ENCODE data around the gene COG8.
"Not testable (repeated sequence)": the region's sequence is repeated elsewhere in the genome, so short reads cannot be mapped to it uniquely, and the experiment has no call there.

COG8 gene

GRCh38 chr16:69318177-69318910 is 21.0 kb downstream of the COG8 start:
- no peak for DNase-seq

- no peak for DNase-seq
Measured at GRCh38 chr16:69316595-69317034, 22.7 kb downstream of the COG8 start.

GRCh38 chr16:69315486-69316311 is 23.7 kb downstream of the COG8 start:
- no peak for DNase-seq

GRCh38 chr16:69314534-69314933 is 24.8 kb downstream of the COG8 start:
- no peak for DNase-seq

- DNase-seq = no peak
Measured at GRCh38 chr16:69313469-69313868, 25.9 kb downstream of the COG8 start.

GRCh38 chr16:69311533-69312387 is 27.6 kb downstream of the COG8 start:
- DNase-seq = peak; percentile 52

GRCh38 chr16:69310653-69311532 is 28.5 kb downstream of the COG8 start, which contains the start of gene VPS4A:
TSS of gene VPS4A (plus strand) at chr16:69311350. CDS start at chr16:69311512, 162 bp downstream.
- DNase-seq = peak; percentile 97

- DNase-seq = no peak
Measured at GRCh38 chr16:69309316-69309715, 30.0 kb downstream of the COG8 start.

GRCh38 chr16:69307856-69308255 is 31.5 kb downstream of the COG8 start:
- DNase-seq = no peak

GRCh38 chr16:69307091-69307490 is 32.3 kb downstream of the COG8 start:
- no peak for DNase-seq

GRCh38 chr16:69306031-69306430 is 33.3 kb downstream of the COG8 start:
- DNase-seq = no peak

- no peak for DNase-seq
Measured at GRCh38 chr16:69302301-69302700, 37.1 kb downstream of the COG8 start.

GRCh38 chr16:69301861-69302260 is 37.5 kb downstream of the COG8 start:
- DNase-seq = no peak

- no peak for DNase-seq
Measured at GRCh38 chr16:69301187-69301586, 38.2 kb downstream of the COG8 start.

- no peak for DNase-seq
Measured at GRCh38 chr16:69298261-69298660, 41.1 kb downstream of the COG8 start.

- DNase-seq = not testable (repeated sequence)
Measured at GRCh38 chr16:69296771-69297170, 42.6 kb downstream of the COG8 start.

- no peak for DNase-seq
Measured at GRCh38 chr16:69294051-69294450, 45.3 kb downstream of the COG8 start.

GRCh38 chr16:69293401-69293800 is 46.0 kb downstream of the COG8 start:
- DNase-seq = peak; percentile 6

GRCh38 chr16:69291657-69292056 is 47.7 kb downstream of the COG8 start:
- not testable (repeated sequence) for DNase-seq

GRCh38 chr16:69286941-69287713 is 52.2 kb downstream of the COG8 start:
- DNase-seq = peak; percentile 48

- DNase-seq = no peak
Measured at GRCh38 chr16:69285240-69285639, 54.1 kb downstream of the COG8 start.
